Measurements from ENCODE around the gene SMG9.
A peak's percentile ranks its signal among the peaks of the same experiment; 100 is the strongest.

The SMG9 gene

GRCh38 chr19:43719918-43720317 is 34.8 kb downstream of the SMG9 start:
- WGBS, result 89% methylated on average over 3 of the region's 5 CpGs
- Histone ChIP-seq H3K79me1 (replicated peaks; ENCODE audit: low read length, poor library complexity, severe bottlenecking) (no peaks in the 10 kb centered on the region), H3K18ac (ENCODE audit: low read depth in 1 of 2, low read length in 2 of 2) (no peak overlapping the region)

GRCh38 chr19:43719378-43719868 is 35.3 kb downstream of the SMG9 start:
- Histone ChIP-seq H2BK120ac (ENCODE audit: low read depth, low read length) (no peak overlapping the region), H3K79me1 (replicated peaks; ENCODE audit: low read length, poor library complexity, severe bottlenecking) (no peaks in the 10 kb centered on the region), H2BK15ac (ENCODE audit: low read depth, poor library complexity, severe bottlenecking) (no peak overlapping the region), H3K4me3 (ENCODE audit: insufficient read depth in 1 of 2, low read depth in 1 of 2, low read length in 2 of 2) (no peak overlapping the region), H2AK5ac (ENCODE audit: low read length, severe bottlenecking) (no peak overlapping the region), H3K36me3 (ENCODE audit: control insufficient read depth in 1 of 2, insufficient read depth in 2 of 2, low read depth in 1 of 2, low read length in 2 of 2) (peaks cover 0 to 4% of the 10 kb centered on the region in 2 experiments), H3K14ac (ENCODE audit: low read length in 2 of 2) (peak overlapping the region in 1 of 2 experiments; percentile 72), H2BK5ac (ENCODE audit: low read depth, low read length, poor library complexity, severe bottlenecking) (no peak overlapping the region), H3K23ac (ENCODE audit: low read length in 2 of 2) (no peak overlapping the region), H3K27me3 (ENCODE audit: control insufficient read depth in 1 of 2, insufficient read depth in 1 of 2, low read length in 2 of 2) (peaks cover 0 to 2% of the 10 kb centered on the region in 2 experiments), H4K8ac (ENCODE audit: low read length) (no peak overlapping the region), H3K9me3 (ENCODE audit: control insufficient read depth, low read length) (no peaks in the 10 kb centered on the region), H3K18ac (ENCODE audit: low read depth in 1 of 2, low read length in 2 of 2) (no peak overlapping the region), H3K4me2 (ENCODE audit: low read length, poor library complexity, severe bottlenecking) (no peak overlapping the region), H3K27ac (ENCODE audit: low read length, poor library complexity, severe bottlenecking) (no peak overlapping the region), H2AFZ (ENCODE audit: low read depth, low read length) (no peak overlapping the region), H4K91ac (ENCODE audit: low read length) (no peak overlapping the region), H2BK12ac (ENCODE audit: low read length in 2 of 2) (no peak overlapping the region), H3K4me1 (ENCODE audit: control insufficient read depth, insufficient read depth, low read depth, low read length) (peaks cover 2% of the 10 kb centered on the region), H3K9ac (ENCODE audit: low read length) (no peak overlapping the region), H3K4ac (ENCODE audit: low read depth in 1 of 2, low read length in 2 of 2) (no peak overlapping the region)
- 95% methylated on average over 36 of the region's 37 CpGs for WGBS
- DNase-seq, result no peak

More at GRCh38 chr19:43719918-43720317, 34.8 kb downstream of the SMG9 start:
- H3K36me3 ChIP-seq (ENCODE audit: control insufficient read depth in 1 of 2, insufficient read depth in 2 of 2, low read depth in 1 of 2, low read length in 2 of 2), result peaks cover 0 to 4% of the 10 kb centered on the region in 2 experiments
- H3K4me1 ChIP-seq (ENCODE audit: control insufficient read depth, insufficient read depth, low read depth, low read length), result peaks cover 2% of the 10 kb centered on the region
- H2BK5ac ChIP-seq (ENCODE audit: low read depth, low read length, poor library complexity, severe bottlenecking), result no peak overlapping the region
- DNase-seq, result no peak
- no peak overlapping the region for H4K91ac ChIP-seq (ENCODE audit: low read length)
- no peaks in the 10 kb centered on the region for H3K9me3 ChIP-seq (ENCODE audit: control insufficient read depth, low read length)
- H3K4me2 ChIP-seq (ENCODE audit: low read length, poor library complexity, severe bottlenecking), result no peak overlapping the region
- no peak overlapping the region for H2BK120ac ChIP-seq (ENCODE audit: low read depth, low read length)
- no peak overlapping the region for H3K4ac ChIP-seq (ENCODE audit: low read depth in 1 of 2, low read length in 2 of 2)
- H3K23ac ChIP-seq (ENCODE audit: low read length in 2 of 2), result no peak overlapping the region
- no peak overlapping the region for H2AK5ac ChIP-seq (ENCODE audit: low read length, severe bottlenecking)
- H3K27ac ChIP-seq (ENCODE audit: low read length, poor library complexity, severe bottlenecking), result no peak overlapping the region
- H3K27me3 ChIP-seq (ENCODE audit: control insufficient read depth in 1 of 2, insufficient read depth in 1 of 2, low read length in 2 of 2), result peaks cover 0 to 2% of the 10 kb centered on the region in 2 experiments
- H4K8ac ChIP-seq (ENCODE audit: low read length), result no peak overlapping the region
- no peak overlapping the region for H2BK15ac ChIP-seq (ENCODE audit: low read depth, poor library complexity, severe bottlenecking)
- no peak overlapping the region for H3K4me3 ChIP-seq (ENCODE audit: insufficient read depth in 1 of 2, low read depth in 1 of 2, low read length in 2 of 2)
- H2AFZ ChIP-seq (ENCODE audit: low read depth, low read length), result no peak overlapping the region
- no peak overlapping the region for H2BK12ac ChIP-seq (ENCODE audit: low read length in 2 of 2)
- H3K14ac ChIP-seq (ENCODE audit: low read length in 2 of 2), result no peak overlapping the region
- H3K9ac ChIP-seq (ENCODE audit: low read length), result no peak overlapping the region

- Histone ChIP-seq H4K8ac (ENCODE audit: low read length) (no peak overlapping the region), H2BK5ac (ENCODE audit: low read depth, low read length, poor library complexity, severe bottlenecking) (no peak overlapping the region), H3K27me3 (ENCODE audit: control insufficient read depth in 1 of 2, insufficient read depth in 1 of 2, low read length in 2 of 2) (peaks cover 0 to 2% of the 10 kb centered on the region in 2 experiments), H3K9ac (ENCODE audit: low read length) (no peak overlapping the region), H2AK5ac (ENCODE audit: low read length, severe bottlenecking) (no peak overlapping the region), H3K36me3 (ENCODE audit: control insufficient read depth in 1 of 2, insufficient read depth in 2 of 2, low read depth in 1 of 2, low read length in 2 of 2) (peaks cover 0 to 4% of the 10 kb centered on the region in 2 experiments), H3K27ac (ENCODE audit: low read length, poor library complexity, severe bottlenecking) (no peak overlapping the region), H3K23ac (ENCODE audit: low read length in 2 of 2) (no peak overlapping the region), H3K4ac (ENCODE audit: low read depth in 1 of 2, low read length in 2 of 2) (no peak overlapping the region), H3K9me3 (ENCODE audit: control insufficient read depth, low read length) (no peaks in the 10 kb centered on the region), H2BK15ac (ENCODE audit: low read depth, poor library complexity, severe bottlenecking) (no peak overlapping the region), H4K91ac (ENCODE audit: low read length) (no peak overlapping the region), H3K18ac (ENCODE audit: low read depth in 1 of 2, low read length in 2 of 2) (no peak overlapping the region), H3K14ac (ENCODE audit: low read length in 2 of 2) (no peak overlapping the region), H2BK12ac (ENCODE audit: low read length in 2 of 2) (no peak overlapping the region), H3K4me1 (ENCODE audit: control insufficient read depth, insufficient read depth, low read depth, low read length) (peaks cover 2% of the 10 kb centered on the region), H2BK120ac (ENCODE audit: low read depth, low read length) (no peak overlapping the region), H3K79me1 (replicated peaks; ENCODE audit: low read length, poor library complexity, severe bottlenecking) (no peaks in the 10 kb centered on the region), H3K4me2 (ENCODE audit: low read length, poor library complexity, severe bottlenecking) (no peak overlapping the region), H3K4me3 (ENCODE audit: insufficient read depth in 1 of 2, low read depth in 1 of 2, low read length in 2 of 2) (peak overlapping the region in 1 of 2 experiments; percentile 22), H2AFZ (ENCODE audit: low read depth, low read length) (no peak overlapping the region)
- no peak for DNase-seq
- 93% methylated on average over 60 of the region's 60 CpGs for WGBS
Measured at GRCh38 chr19:43718627-43719377, 36.0 kb downstream of the SMG9 start.

GRCh38 chr19:43715776-43716175 is 39.0 kb downstream of the SMG9 start, which contains the start of gene IRGC:
Gene IRGC (plus strand): TSS chr19:43716076. CDS start chr19:43718559, 2,483 bp downstream.
- H3K27me3 ChIP-seq (ENCODE audit: control insufficient read depth in 1 of 2, insufficient read depth in 1 of 2, low read length in 2 of 2), result peaks cover 0 to 2% of the 10 kb centered on the region in 2 experiments
- H3K27ac ChIP-seq (ENCODE audit: low read length, poor library complexity, severe bottlenecking), result no peak within 1 kb of the TSS
- no peak within 1 kb of the TSS for H3K23ac ChIP-seq (ENCODE audit: low read length in 2 of 2)
- H2BK5ac ChIP-seq (ENCODE audit: low read depth, low read length, poor library complexity, severe bottlenecking), result no peak within 1 kb of the TSS
- H3K36me3 ChIP-seq (ENCODE audit: control insufficient read depth in 1 of 2, insufficient read depth in 2 of 2, low read depth in 1 of 2, low read length in 2 of 2), result peaks cover 0 to 4% of the 10 kb centered on the region in 2 experiments
- H2AFZ ChIP-seq (ENCODE audit: low read depth, low read length), result no peak within 1 kb of the TSS
- no peak within 1 kb of the TSS for H3K4me3 ChIP-seq (ENCODE audit: insufficient read depth in 1 of 2, low read depth in 1 of 2, low read length in 2 of 2)
- no peak within 1 kb of the TSS for H4K91ac ChIP-seq (ENCODE audit: low read length)
- H3K18ac ChIP-seq (ENCODE audit: low read depth in 1 of 2, low read length in 2 of 2), result no peak within 1 kb of the TSS
- no peak within 1 kb of the TSS for H3K14ac ChIP-seq (ENCODE audit: low read length in 2 of 2)
- H4K8ac ChIP-seq (ENCODE audit: low read length), result no peak within 1 kb of the TSS
- no peak within 1 kb of the TSS for H2BK15ac ChIP-seq (ENCODE audit: low read depth, poor library complexity, severe bottlenecking)
- DNase-seq, result no peak
- H3K4ac ChIP-seq (ENCODE audit: low read depth in 1 of 2, low read length in 2 of 2), result no peak within 1 kb of the TSS
- no peaks in the 10 kb centered on the region for H3K9me3 ChIP-seq (ENCODE audit: control insufficient read depth, low read length)
- H2BK12ac ChIP-seq (ENCODE audit: low read length in 2 of 2), result no peak within 1 kb of the TSS
- no peak within 1 kb of the TSS for H2BK120ac ChIP-seq (ENCODE audit: low read depth, low read length)
- H3K4me2 ChIP-seq (ENCODE audit: low read length, poor library complexity, severe bottlenecking), result no peak within 1 kb of the TSS
- H3K9ac ChIP-seq (ENCODE audit: low read length), result no peak within 1 kb of the TSS
- H2AK5ac ChIP-seq (ENCODE audit: low read length, severe bottlenecking), result no peak within 1 kb of the TSS
- H3K4me1 ChIP-seq (ENCODE audit: control insufficient read depth, insufficient read depth, low read depth, low read length), result peaks cover 2% of the 10 kb centered on the region
- WGBS, result 63% methylated on average over 3 of the region's 4 CpGs
- H3K79me1 ChIP-seq (replicated peaks; ENCODE audit: low read length, poor library complexity, severe bottlenecking), result no peaks in the 10 kb centered on the region

Measured in mesenchymal stem cell (in vitro differentiated cells and primary cell).